Neural progenitor cell (in vitro differentiated cells): ENCODE data around the gene PLCB1. TPM values are rescaled to one million over a fixed set of nuclear protein-coding genes. Genes with fewer than 3 reads are reported as not detected.

ENCODE experiments used
- DNase-seq: peaks from one replicate; pipeline ENCODE4 v3.0.0-alpha.2; 2016; ENCODE audit warnings: low spot score
- H2AFZ ChIP-seq: fragments of 200-600 bp; sonication (generic); replicated peaks from 2 replicates; pipeline ENCODE4 v1.6.1; 2016; ENCODE audit warnings: antibody characterized with exemption
- H3F3A ChIP-seq: fragments of 200-600 bp; sonication (generic); 2 replicates; pipeline ENCODE4 v1.6.1; 2016; ENCODE audit warnings: antibody characterized with exemption, low read depth
- H3K27ac ChIP-seq: fragments of 200-600 bp; sonication (generic); 2 replicates; pipeline ENCODE4 v1.5.1; 2016; ENCODE audit warnings: mild to moderate bottlenecking
- H3K27me3 ChIP-seq: fragments of 200-600 bp; sonication (generic); 2 replicates; pipeline ENCODE4 v1.6.1; 2016; ENCODE audit warnings: mild to moderate bottlenecking, moderate library complexity
- H3K36me3 ChIP-seq: fragments of 200-600 bp; sonication (generic); 2 replicates; pipeline ENCODE4 v1.5.1; 2016
- H3K4me1 ChIP-seq: fragments of 200-600 bp; sonication (generic); 2 replicates; pipeline ENCODE4 v1.6.1; 2016; ENCODE audit warnings: mixed run types
- H3K4me2 ChIP-seq: fragments of 200-600 bp; sonication (generic); 2 replicates; pipeline ENCODE4 v1.6.1; 2016
- H3K4me3 ChIP-seq: fragments of 200-600 bp; sonication (generic); 2 replicates; pipeline ENCODE4 v1.5.1; 2016
- H3K79me2 ChIP-seq: fragments of 200-600 bp; sonication (generic); 2 replicates; pipeline ENCODE4 v1.6.1; 2016; ENCODE audit warnings: low read depth
- H3K9ac ChIP-seq: fragments of 200-600 bp; sonication (generic); 2 replicates; pipeline ENCODE4 v1.6.1; 2016
- H3K9me3 ChIP-seq: fragments of 200-600 bp; sonication (generic); 2 replicates; pipeline ENCODE4 v1.5.1; 2016; ENCODE audit warnings: low read depth
- H4K20me1 ChIP-seq: fragments of 200-600 bp; sonication (generic); 2 replicates; pipeline ENCODE4 v1.6.1; 2016; ENCODE audit warnings: low read depth
- H3K27ac Mint-ChIP-seq: 3 replicates; pipeline ENCODE4 v1.8.0; 2021; ENCODE audit warnings: mixed read lengths
- H3K27me3 Mint-ChIP-seq: 2 replicates; pipeline ENCODE4 v1.8.0; 2022; ENCODE audit warnings: low read depth, mild to moderate bottlenecking, inconsistent platforms, moderate library complexity, mixed read lengths; ENCODE audit not compliant: insufficient read depth
- H3K36me3 Mint-ChIP-seq: 3 replicates; pipeline ENCODE4 v1.8.0; 2021; ENCODE audit warnings: mixed read lengths
- H3K4me1 Mint-ChIP-seq: 3 replicates; pipeline ENCODE4 v1.8.0; 2021; ENCODE audit warnings: mixed read lengths
- H3K4me3 Mint-ChIP-seq: 3 replicates; pipeline ENCODE4 v1.8.0; 2021; ENCODE audit warnings: mild to moderate bottlenecking, moderate library complexity, mixed read lengths
- H3K9me3 Mint-ChIP-seq: 3 replicates; pipeline ENCODE4 v1.8.0; 2020; ENCODE audit warnings: mixed read lengths
- EZH2 ChIP-seq: fragments of 200-600 bp; sonication (generic); IDR thresholded peaks from 2 replicates; pipeline ENCODE4 v1.6.1; 2017; ENCODE audit warnings: antibody characterized with exemption, mild to moderate bottlenecking, moderate library complexity
- EZH2phosphoT487 ChIP-seq: fragments of 200-600 bp; sonication (generic); IDR thresholded peaks from 2 replicates; pipeline ENCODE4 v1.6.1; 2017; ENCODE audit warnings: antibody characterized with exemption
- total RNA-seq: library from RNA; depleted of rRNA; stranded (reverse); fragments of >200 nt; gene quantifications from 2 replicates; pipeline ENCODE4 v1.2.3, GENCODE V29; 2015; ENCODE audit warnings: low replicate concordance
- TF ChIP-seq, protein P1 (sequence below): fragments of 200-600 bp; sonication (generic); IDR thresholded peaks from 2 replicates; pipeline ENCODE4 v1.5.1; 2017; ENCODE audit warnings: antibody characterized with exemption, mild to moderate bottlenecking

The PLCB1 gene
- total RNA-seq, 1 donor from 2014 or later, result 30.2 TPM

- Mint-ChIP-seq H3K36me3 (peaks cover 4% of the 10 kb centered on the region), H3K27me3 (no peaks in the 10 kb centered on the region)
- H3K4me1 ChIP-seq, result no peaks in the 10 kb centered on the region
Measured at GRCh38 chr20:8796088-8796660, 664.1 kb downstream of the PLCB1 start.

GRCh38 chr20:8798505-8798904, 666.4 kb downstream of the PLCB1 start:
- Mint-ChIP-seq H3K4me1 (peaks cover 3% of the 10 kb centered on the region), H3K4me3 (no peak overlapping the region), H3K36me3 (peaks cover 2% of the 10 kb centered on the region), H3K27me3 (no peaks in the 10 kb centered on the region), H3K27ac (no peak overlapping the region), H3K9me3 (no peaks in the 10 kb centered on the region)
- Histone ChIP-seq H3K27me3 (no peaks in the 10 kb centered on the region), H3K27ac (no peak overlapping the region), H3K9me3 (no peaks in the 10 kb centered on the region), H3K4me2 (no peak overlapping the region), H3K4me3 (no peak overlapping the region), H3K9ac (no peak overlapping the region), H3K36me3 (no peaks in the 10 kb centered on the region), H3K4me1 (no peaks in the 10 kb centered on the region), H3F3A (no peaks in the 10 kb centered on the region), H2AFZ (no peak overlapping the region), H4K20me1 (no peaks in the 10 kb centered on the region), H3K79me2 (no peaks in the 10 kb centered on the region)
- TF ChIP-seq EZH2phosphoT487 (no peak), EZH2 (no peak)
- TF ChIP-seq, protein P1, sequence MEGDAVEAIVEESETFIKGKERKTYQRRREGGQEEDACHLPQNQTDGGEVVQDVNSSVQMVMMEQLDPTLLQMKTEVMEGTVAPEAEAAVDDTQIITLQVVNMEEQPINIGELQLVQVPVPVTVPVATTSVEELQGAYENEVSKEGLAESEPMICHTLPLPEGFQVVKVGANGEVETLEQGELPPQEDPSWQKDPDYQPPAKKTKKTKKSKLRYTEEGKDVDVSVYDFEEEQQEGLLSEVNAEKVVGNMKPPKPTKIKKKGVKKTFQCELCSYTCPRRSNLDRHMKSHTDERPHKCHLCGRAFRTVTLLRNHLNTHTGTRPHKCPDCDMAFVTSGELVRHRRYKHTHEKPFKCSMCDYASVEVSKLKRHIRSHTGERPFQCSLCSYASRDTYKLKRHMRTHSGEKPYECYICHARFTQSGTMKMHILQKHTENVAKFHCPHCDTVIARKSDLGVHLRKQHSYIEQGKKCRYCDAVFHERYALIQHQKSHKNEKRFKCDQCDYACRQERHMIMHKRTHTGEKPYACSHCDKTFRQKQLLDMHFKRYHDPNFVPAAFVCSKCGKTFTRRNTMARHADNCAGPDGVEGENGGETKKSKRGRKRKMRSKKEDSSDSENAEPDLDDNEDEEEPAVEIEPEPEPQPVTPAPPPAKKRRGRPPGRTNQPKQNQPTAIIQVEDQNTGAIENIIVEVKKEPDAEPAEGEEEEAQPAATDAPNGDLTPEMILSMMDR, result no peak
- no peak for DNase-seq

More at GRCh38 chr20:8796088-8796660, 664.1 kb downstream of the PLCB1 start:
- TF ChIP-seq, protein P1, result no peak
- TF ChIP-seq EZH2 (no peak), EZH2phosphoT487 (no peak)
- H3K27me3 ChIP-seq, result no peaks in the 10 kb centered on the region
- H2AFZ ChIP-seq, result no peak overlapping the region
- peaks cover 7% of the 10 kb centered on the region for H3K4me1 Mint-ChIP-seq
- H3K9me3 ChIP-seq, result no peaks in the 10 kb centered on the region
- H4K20me1 ChIP-seq, result no peaks in the 10 kb centered on the region
- no peaks in the 10 kb centered on the region for H3K9me3 Mint-ChIP-seq
- no peaks in the 10 kb centered on the region for H3K79me2 ChIP-seq
- no peak overlapping the region for H3K4me2 ChIP-seq
- DNase-seq, result no peak
- H3K27ac ChIP-seq, result no peak overlapping the region
- H3K36me3 ChIP-seq, result no peaks in the 10 kb centered on the region
- no peak overlapping the region for H3K4me3 ChIP-seq
- no peak overlapping the region for H3K27ac Mint-ChIP-seq
- H3K4me3 Mint-ChIP-seq, result no peak overlapping the region
- H3K9ac ChIP-seq, result no peak overlapping the region
- H3F3A ChIP-seq, result no peaks in the 10 kb centered on the region

- Histone ChIP-seq H3K4me3 (no peak overlapping the region), H4K20me1 (no peaks in the 10 kb centered on the region), H3K27ac (no peak overlapping the region), H3K4me1 (no peaks in the 10 kb centered on the region), H3K4me2 (no peak overlapping the region), H3F3A (no peaks in the 10 kb centered on the region), H2AFZ (no peak overlapping the region), H3K27me3 (no peaks in the 10 kb centered on the region), H3K9ac (no peak overlapping the region), H3K9me3 (no peaks in the 10 kb centered on the region), H3K36me3 (no peaks in the 10 kb centered on the region), H3K79me2 (no peaks in the 10 kb centered on the region)
- Mint-ChIP-seq H3K4me3 (no peak overlapping the region), H3K27ac (no peak overlapping the region), H3K27me3 (no peaks in the 10 kb centered on the region), H3K36me3 (peaks cover 3% of the 10 kb centered on the region), H3K4me1 (no peaks in the 10 kb centered on the region), H3K9me3 (no peaks in the 10 kb centered on the region)
- DNase-seq, result no peak
- TF ChIP-seq EZH2phosphoT487 (no peak), EZH2 (no peak)
- TF ChIP-seq, protein P1, result no peak
Measured at GRCh38 chr20:8800089-8800488, 668.0 kb downstream of the PLCB1 start.
